Ovary (tissue), 3 donors: ENCODE data around the gene GNAI2.

Experiments
- CTCF ChIP-seq, 3 donors: fragments of 450-650 bp in 2 of 3; fragments of 200-600 bp in 1 of 3; IDR thresholded peaks; one replicate each; pipeline versions ENCODE4 v1.5.1 to v1.8.0; 2016 to 2022; ENCODE audit warnings: antibody characterized with exemption in 3 of 3, mild to moderate bottlenecking in 1 of 3
- POLR2A ChIP-seq: fragments of 450-650 bp; IDR thresholded peaks from one replicate; pipeline ENCODE4 v1.6.1; 2017; ENCODE audit warnings: antibody characterized with exemption, mild to moderate bottlenecking, moderate library complexity
- donor health status: DM: no; HTN: no; CAD: no.

- no peak for TF ChIP-seq CTCF (IDR thresholded peaks at IDR 0.05)
- TF ChIP-seq POLR2A, result no peak
Observed at GRCh38 chr3:50187750-50188149, 48.3 kb upstream of the GNAI2 start.
